Activated T-cell treated with anti-CD3 and anti-CD28 coated beads, Interleukin-2, amount 50 U/mL, for 4 hours (primary cell): Measurements from ENCODE around the gene ASTE1. TPM values are rescaled to one million over a fixed set of nuclear protein-coding genes. Genes with fewer than 3 reads are reported as not detected.
"Not testable (repeated sequence)": the region's sequence is repeated elsewhere in the genome, so short reads cannot be mapped to it uniquely, and the experiment has no call there.

Source experiments
- ATAC-seq, 2 donors: fragments of 200-7000 bp; cut with Tn5 transposase; one replicate each; pipeline ENCODE4 v1.10.0; 2021
- DNase-seq: peaks from one replicate; pipeline ENCODE4 v3.0.0-alpha.2; 2020
- H3K27me3 Mint-ChIP-seq: one replicate; pipeline ENCODE4 v1.8.0; 2021; ENCODE audit warnings: low read depth, mixed read lengths
- H3K36me3 Mint-ChIP-seq: one replicate; pipeline ENCODE4 v1.8.0; 2022; ENCODE audit warnings: mixed read lengths; ENCODE audit not compliant: insufficient read depth
- H3K4me1 Mint-ChIP-seq: one replicate; pipeline ENCODE4 v1.8.0; 2021; ENCODE audit warnings: low read depth, mixed read lengths
- H3K4me3 Mint-ChIP-seq: one replicate; pipeline ENCODE4 v1.8.0; 2021; ENCODE audit warnings: mild to moderate bottlenecking, moderate library complexity, mixed read lengths
- H3K9me3 Mint-ChIP-seq: one replicate; pipeline ENCODE4 v1.8.0; 2021; ENCODE audit warnings: mixed read lengths
- total RNA-seq, 3 donors: library from RNA; stranded (reverse); gene quantifications; one replicate each; pipeline ENCODE4 v1.2.1, GENCODE V29; 2021

ASTE1 gene, protein sequence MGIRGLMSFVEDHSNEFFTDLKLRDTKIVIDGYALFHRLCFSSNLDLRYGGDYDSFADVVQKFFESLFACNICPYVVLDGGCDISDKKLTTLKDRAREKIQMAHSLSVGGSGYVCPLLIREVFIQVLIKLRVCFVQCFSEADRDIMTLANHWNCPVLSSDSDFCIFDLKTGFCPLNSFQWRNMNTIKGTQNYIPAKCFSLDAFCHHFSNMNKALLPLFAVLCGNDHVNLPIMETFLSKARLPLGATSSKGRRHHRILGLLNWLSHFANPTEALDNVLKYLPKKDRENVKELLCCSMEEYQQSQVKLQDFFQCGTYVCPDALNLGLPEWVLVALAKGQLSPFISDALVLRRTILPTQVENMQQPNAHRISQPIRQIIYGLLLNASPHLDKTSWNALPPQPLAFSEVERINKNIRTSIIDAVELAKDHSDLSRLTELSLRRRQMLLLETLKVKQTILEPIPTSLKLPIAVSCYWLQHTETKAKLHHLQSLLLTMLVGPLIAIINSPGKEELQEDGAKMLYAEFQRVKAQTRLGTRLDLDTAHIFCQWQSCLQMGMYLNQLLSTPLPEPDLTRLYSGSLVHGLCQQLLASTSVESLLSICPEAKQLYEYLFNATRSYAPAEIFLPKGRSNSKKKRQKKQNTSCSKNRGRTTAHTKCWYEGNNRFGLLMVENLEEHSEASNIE
- 10 to 100 TPM; 11.5 to 14.0 (median 12.7) TPM for total RNA-seq

GRCh38 chr3:131026321-131027151 lies at the start of gene ASTE1, which contains the start of gene NEK11:
Gene ASTE1 (minus strand): TSS chr3:131026825. CDS start chr3:131025306, 1,519 bp downstream.
Gene NEK11 (plus strand): TSS chr3:131026877. CDS start chr3:131029709, 2,832 bp downstream.
- DNase-seq (peak; percentile 84), ATAC-seq (peak; percentile 99)
- Mint-ChIP-seq H3K9me3 (no peaks in the 10 kb centered on the region), H3K27me3 (no peaks in the 10 kb centered on the region), H3K4me3 (peak within 1 kb of the TSS; percentile 84), H3K36me3 (peaks cover 20% of the 10 kb centered on the region), H3K4me1 (peaks cover 49% of the 10 kb centered on the region)

- H3K4me1 Mint-ChIP-seq: peaks cover 3% of the 10 kb centered on the region
- H3K4me3 Mint-ChIP-seq: no peak overlapping the region
- no peak for ATAC-seq
- DNase-seq: no peak
- no peaks in the 10 kb centered on the region for H3K9me3 Mint-ChIP-seq
- H3K36me3 Mint-ChIP-seq: peaks cover under 1% of the 10 kb centered on the region
- no peaks in the 10 kb centered on the region for H3K27me3 Mint-ChIP-seq
Observed at GRCh38 chr3:131075632-131076328, 49.2 kb upstream of the ASTE1 start.

DNA sequence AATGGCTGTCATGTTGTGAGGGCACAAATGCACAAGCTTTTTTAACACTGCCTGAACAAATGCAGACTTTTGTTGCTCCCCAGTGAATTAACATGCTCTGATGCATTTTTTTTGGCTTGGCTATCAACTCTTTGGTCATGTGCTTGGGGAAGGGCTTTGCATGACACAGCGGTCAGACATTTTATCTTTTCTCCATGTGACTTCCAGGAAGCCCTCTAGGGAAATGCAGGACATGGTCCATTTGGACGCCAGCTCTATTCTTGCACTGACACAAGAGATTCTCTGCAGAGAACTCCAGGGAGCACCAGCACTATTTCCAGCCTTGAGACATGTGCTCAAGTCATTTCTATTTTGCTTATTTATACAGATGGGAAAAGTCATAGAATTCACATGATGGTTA lies 46.2 kb upstream of the ASTE1 start:
- no peak for DNase-seq
- Mint-ChIP-seq H3K4me1 (peaks cover 3% of the 10 kb centered on the region), H3K9me3 (no peaks in the 10 kb centered on the region), H3K4me3 (no peak overlapping the region), H3K27me3 (no peaks in the 10 kb centered on the region), H3K36me3 (no peaks in the 10 kb centered on the region)
- ATAC-seq: no peak

- ATAC-seq (no peak), DNase-seq (no peak)
- Mint-ChIP-seq H3K4me1 (peaks cover 3% of the 10 kb centered on the region), H3K9me3 (no peaks in the 10 kb centered on the region), H3K36me3 (no peaks in the 10 kb centered on the region), H3K27me3 (no peaks in the 10 kb centered on the region), H3K4me3 (no peak overlapping the region)
Observed at GRCh38 chr3:131072099-131072559, 45.5 kb upstream of the ASTE1 start.

GRCh38 chr3:131067983-131068382 lies 41.4 kb upstream of the ASTE1 start:
- no peak for DNase-seq
- Mint-ChIP-seq H3K4me3 (no peak overlapping the region), H3K27me3 (no peaks in the 10 kb centered on the region), H3K9me3 (no peaks in the 10 kb centered on the region), H3K36me3 (peaks cover 2% of the 10 kb centered on the region), H3K4me1 (peaks cover 3% of the 10 kb centered on the region)
- no peak for ATAC-seq

DNA sequence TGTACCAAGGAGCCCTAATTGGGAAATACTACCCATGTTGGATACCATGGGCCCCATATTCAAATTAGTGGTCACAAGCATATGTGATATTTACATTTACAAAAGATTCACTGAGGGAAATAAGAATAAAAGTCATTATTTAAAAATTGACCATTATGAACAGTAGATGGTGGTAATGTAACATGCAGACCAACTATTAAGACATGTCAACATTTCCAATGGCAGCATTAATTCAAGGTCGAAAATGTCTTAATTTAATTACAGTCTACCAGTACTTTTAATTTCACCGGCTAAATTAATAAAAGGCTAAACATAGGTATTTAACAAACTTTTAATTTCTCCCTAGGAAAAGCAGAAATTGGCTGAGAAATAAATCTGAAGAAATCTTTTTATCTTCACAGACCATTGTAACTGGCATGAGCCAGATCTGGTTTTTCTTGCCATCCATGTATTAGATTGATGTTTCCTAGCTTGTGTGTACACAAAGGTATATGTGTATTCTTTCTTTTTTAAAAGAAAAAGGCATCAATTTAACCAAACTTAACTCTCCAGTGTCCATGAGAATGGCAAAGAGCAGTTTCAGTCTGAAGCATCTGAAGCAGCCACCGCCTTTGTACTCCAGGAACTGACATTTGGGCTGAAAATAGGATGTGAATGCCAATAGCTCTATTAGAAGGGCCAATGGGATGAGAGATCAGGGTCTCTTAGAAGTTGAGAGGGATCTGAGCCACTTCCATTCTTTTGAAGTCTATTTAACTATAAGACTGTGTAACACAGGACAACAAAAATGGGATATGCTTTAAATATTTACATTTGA lies 26.6 kb upstream of the ASTE1 start:
- Mint-ChIP-seq H3K4me3 (no peak overlapping the region), H3K36me3 (no peaks in the 10 kb centered on the region), H3K9me3 (no peaks in the 10 kb centered on the region), H3K4me1 (no peaks in the 10 kb centered on the region), H3K27me3 (no peaks in the 10 kb centered on the region)
- ATAC-seq: no peak
- no peak for DNase-seq

DNA sequence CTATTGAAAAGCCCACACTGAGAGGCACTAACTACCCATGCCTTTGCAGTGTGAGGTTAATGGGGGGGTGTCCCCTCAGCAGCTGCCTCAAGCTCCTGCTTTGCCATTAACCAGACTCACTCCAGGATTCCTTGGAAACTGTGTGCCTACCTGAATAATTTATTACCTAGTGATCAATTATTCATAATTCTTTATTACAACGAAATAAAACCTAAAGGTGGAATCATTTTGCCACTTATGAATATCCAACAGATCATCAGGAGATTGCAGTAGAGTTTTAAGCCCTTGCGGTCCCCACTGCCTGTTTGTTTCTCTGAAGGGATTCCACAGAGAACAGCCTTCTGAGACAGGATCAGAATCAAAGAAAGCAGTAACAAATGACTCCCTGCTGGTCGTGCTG lies 23.4 kb upstream of the ASTE1 start:
- Mint-ChIP-seq H3K9me3 (peaks cover 13% of the 10 kb centered on the region), H3K4me1 (peaks cover 8% of the 10 kb centered on the region), H3K27me3 (no peaks in the 10 kb centered on the region), H3K36me3 (peaks cover 5% of the 10 kb centered on the region), H3K4me3 (no peak overlapping the region)
- no peak for ATAC-seq
- no peak for DNase-seq

DNA sequence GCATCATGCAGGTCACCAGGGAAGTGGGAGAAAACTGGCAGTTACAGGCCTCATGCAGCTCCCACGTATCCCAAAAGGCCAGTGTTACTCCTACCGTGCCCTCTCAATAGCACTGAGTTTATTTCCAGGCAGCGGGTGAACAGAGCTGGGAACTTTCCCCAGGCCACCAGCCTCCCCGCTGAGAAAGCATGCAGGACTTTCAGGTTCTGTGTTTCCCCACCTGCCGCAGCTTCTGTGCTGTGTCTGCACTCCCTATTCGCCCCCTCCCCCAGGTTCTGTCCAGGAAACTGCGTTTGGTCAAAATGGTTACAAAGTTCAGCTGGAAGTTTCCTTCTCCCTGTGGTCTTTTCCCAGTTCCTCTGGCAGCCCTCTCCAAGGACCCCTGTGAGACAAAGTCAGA lies 21.4 kb upstream of the ASTE1 start:
- ATAC-seq: no peak

GRCh38 chr3:131047582-131047981 lies 21.0 kb upstream of the ASTE1 start:
- H3K9me3 Mint-ChIP-seq: peaks cover 33% of the 10 kb centered on the region
- ATAC-seq: no peak
- H3K4me1 Mint-ChIP-seq: peaks cover 18% of the 10 kb centered on the region
- H3K36me3 Mint-ChIP-seq: peaks cover 10% of the 10 kb centered on the region
- DNase-seq: no peak
- H3K27me3 Mint-ChIP-seq: no peaks in the 10 kb centered on the region
- no peak overlapping the region for H3K4me3 Mint-ChIP-seq

More for the DNA sequence above, 21.4 kb upstream of the ASTE1 start:
- DNase-seq: no peak
- peaks cover 10% of the 10 kb centered on the region for H3K36me3 Mint-ChIP-seq
- H3K4me1 Mint-ChIP-seq: peaks cover 13% of the 10 kb centered on the region
- H3K4me3 Mint-ChIP-seq: no peak overlapping the region
- H3K27me3 Mint-ChIP-seq: no peaks in the 10 kb centered on the region
- H3K9me3 Mint-ChIP-seq: peaks cover 33% of the 10 kb centered on the region

DNA sequence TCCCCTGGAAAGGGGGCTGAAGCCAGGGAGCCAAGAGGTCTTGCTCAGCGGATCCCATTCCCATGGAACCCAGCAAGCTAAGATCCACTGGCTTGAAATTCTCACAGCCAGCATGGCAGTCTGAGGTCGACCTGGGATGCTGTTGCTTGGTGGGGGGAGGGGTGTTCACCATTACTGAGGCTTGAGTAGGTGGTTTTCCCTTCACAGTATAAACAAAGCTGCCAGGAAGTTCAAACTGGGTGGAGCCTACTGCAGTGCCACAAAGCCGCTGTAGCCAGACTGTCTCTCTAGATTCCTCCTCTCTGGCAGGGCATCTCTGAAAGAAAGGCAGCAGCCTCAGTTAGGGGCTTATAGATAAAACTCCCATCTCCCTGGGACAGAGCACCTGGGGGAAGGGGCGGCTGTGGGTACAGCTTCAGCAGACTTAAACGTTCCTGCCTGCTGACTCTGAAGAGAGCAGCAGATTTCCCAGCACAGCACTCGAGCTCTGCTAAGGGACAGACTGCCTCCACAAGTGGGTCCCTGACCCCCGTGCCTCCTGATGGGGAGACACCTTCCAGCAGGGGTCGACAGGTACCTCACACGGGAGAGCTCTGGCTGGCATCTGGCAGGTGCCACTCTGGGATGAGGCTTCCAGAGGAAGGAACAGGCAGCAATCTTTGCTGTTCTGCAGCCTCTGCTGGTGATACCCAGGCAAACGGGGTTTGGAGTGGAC lies 15.8 kb upstream of the ASTE1 start:
- H3K4me1 Mint-ChIP-seq: peaks cover 34% of the 10 kb centered on the region
- peaks cover 48% of the 10 kb centered on the region for H3K9me3 Mint-ChIP-seq
- not testable (repeated sequence) for H3K36me3 Mint-ChIP-seq, H3K27me3 Mint-ChIP-seq, H3K4me3 Mint-ChIP-seq, DNase-seq, ATAC-seq

- DNase-seq (no peak), ATAC-seq (no peak)
- peaks cover 18% of the 10 kb centered on the region for H3K9me3 Mint-ChIP-seq
- H3K36me3 Mint-ChIP-seq: peaks cover 2% of the 10 kb centered on the region
- peaks cover 29% of the 10 kb centered on the region for H3K4me1 Mint-ChIP-seq
- no peaks in the 10 kb centered on the region for H3K27me3 Mint-ChIP-seq
- no peak overlapping the region for H3K4me3 Mint-ChIP-seq
Observed at GRCh38 chr3:131038326-131038725, 11.7 kb upstream of the ASTE1 start.

DNA sequence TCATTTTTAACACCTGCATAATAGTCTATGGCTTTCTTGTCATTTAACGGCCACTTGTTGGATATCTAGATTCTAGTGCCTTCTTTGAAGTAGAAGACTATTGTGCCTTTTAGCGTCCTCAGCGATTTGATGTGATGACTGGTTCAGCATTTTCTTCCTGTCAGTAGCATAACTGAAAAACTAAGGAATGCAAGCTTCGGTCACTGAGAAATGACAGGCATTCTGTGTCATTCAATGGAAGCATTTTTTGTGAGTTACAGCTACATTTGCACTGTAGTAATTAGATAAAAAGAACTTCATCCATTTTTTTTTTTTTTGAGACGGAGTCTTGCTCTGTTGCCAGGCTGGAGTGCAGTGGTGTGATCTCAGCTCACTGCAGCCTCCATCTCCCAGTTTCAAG lies 10.4 kb upstream of the ASTE1 start:
- Mint-ChIP-seq H3K36me3 (no peaks in the 10 kb centered on the region), H3K4me1 (peaks cover 15% of the 10 kb centered on the region), H3K9me3 (peaks cover 15% of the 10 kb centered on the region), H3K4me3 (no peak overlapping the region), H3K27me3 (no peaks in the 10 kb centered on the region)
- DNase-seq (no peak), ATAC-seq (no peak)
